Coronary artery (tissue), 2 donors: ENCODE data around the gene UNC13B.

Source experiments
- DNase-seq: peaks from one replicate; pipeline ENCODE4 v3.0.0-alpha.2; 2017; ENCODE audit warnings: low spot score
- H3K27ac ChIP-seq, 2 donors: fragments of 200-600 bp; sonication (generic); one replicate each; pipeline ENCODE4 v1.5.1; 2016 to 2019
- H3K4me3 ChIP-seq: fragments of 200-600 bp; sonication (generic); 2 replicates; pipeline ENCODE4 v1.5.1; 2016; ENCODE audit warnings: mild to moderate bottlenecking, moderate library complexity
- CTCF ChIP-seq: fragments of 200-600 bp; sonication (generic); IDR thresholded peaks from one replicate; pipeline ENCODE4 v1.5.1; 2019; ENCODE audit warnings: antibody characterized with exemption

Gene UNC13B

DNA sequence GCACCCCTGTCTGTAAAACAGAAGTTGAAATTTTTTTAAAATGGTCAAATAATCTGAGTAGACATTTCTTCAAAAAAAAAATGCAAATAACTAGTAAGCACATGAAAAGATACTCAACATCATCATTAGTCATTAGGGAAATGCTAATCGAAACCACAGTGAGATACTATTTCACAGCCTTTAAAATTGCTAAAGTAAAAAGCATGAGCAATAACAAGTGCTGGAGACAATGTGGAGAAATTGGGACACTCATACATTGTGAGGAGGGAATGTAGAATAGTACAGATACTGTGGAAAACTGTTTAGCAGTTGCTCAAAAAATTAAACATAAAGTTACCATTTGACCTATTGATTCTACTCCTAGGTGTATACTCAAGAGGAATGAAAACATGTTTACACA is 269.7 kb downstream of the UNC13B start:
- Histone ChIP-seq H3K27ac (no peak overlapping the region), H3K4me3 (no peak overlapping the region)
- no peak for DNase-seq
- no peak for TF ChIP-seq CTCF

- TF ChIP-seq CTCF, result no peak
- Histone ChIP-seq H3K4me3 (no peak overlapping the region), H3K27ac (no peak overlapping the region)
- no peak for DNase-seq
Observed at GRCh38 chr9:35432076-35432475, 270.3 kb downstream of the UNC13B start.

- DNase-seq, result no peak
- TF ChIP-seq CTCF, result no peak
- Histone ChIP-seq H3K4me3 (no peak overlapping the region), H3K27ac (no peak overlapping the region)
Observed at GRCh38 chr9:35436933-35437332, 275.1 kb downstream of the UNC13B start.

- no peak overlapping the region for H3K27ac ChIP-seq
- no peak for TF ChIP-seq CTCF
Observed at GRCh38 chr9:35446012-35446411, 284.2 kb downstream of the UNC13B start.

GRCh38 chr9:35448496-35448895 is 286.7 kb downstream of the UNC13B start:
- Histone ChIP-seq H3K27ac (no peak overlapping the region), H3K4me3 (no peak overlapping the region)
- DNase-seq, result no peak
- TF ChIP-seq CTCF, result no peak

More at GRCh38 chr9:35446012-35446411, 284.2 kb downstream of the UNC13B start:
- DNase-seq, result no peak
- H3K4me3 ChIP-seq, result no peak overlapping the region

- DNase-seq, result no peak
- no peak overlapping the region for H3K4me3 ChIP-seq
- no peak for TF ChIP-seq CTCF
- H3K27ac ChIP-seq, result no peak overlapping the region
Observed at GRCh38 chr9:35452481-35452880, 290.7 kb downstream of the UNC13B start.

DNA sequence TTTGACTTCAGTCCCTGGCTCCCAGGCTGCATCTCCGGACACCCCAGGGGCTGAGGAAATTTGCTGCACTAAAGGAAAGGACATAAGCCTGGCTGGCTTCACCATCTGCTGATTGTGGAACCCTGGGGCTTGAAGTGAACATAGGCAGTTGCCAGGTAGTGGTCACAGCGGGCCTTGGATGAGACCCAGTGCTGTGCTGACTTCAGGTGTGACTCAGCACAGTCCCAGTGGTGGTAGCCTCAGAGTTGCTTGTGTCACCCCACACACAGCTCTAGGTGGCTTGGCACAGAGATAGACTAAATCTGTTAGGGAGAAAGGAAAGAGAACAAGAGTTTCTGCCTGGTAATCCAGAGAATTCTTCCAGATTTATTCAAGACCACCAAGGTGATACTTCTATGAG is 292.0 kb downstream of the UNC13B start:
- TF ChIP-seq CTCF, result no peak
- no peak overlapping the region for H3K27ac ChIP-seq
- no peak for DNase-seq
- no peak overlapping the region for H3K4me3 ChIP-seq
